Gastroesophageal sphincter (tissue), 3 donors: ENCODE results near the gene AMACR.

Experiments
- EP300 ChIP-seq: sonication (generic); formaldehyde crosslinking; IDR thresholded peaks from one replicate; pipeline ENCODE4 v1.6.1; 2017; ENCODE audit warnings: antibody characterized with exemption, mild to moderate bottlenecking
- POLR2A ChIP-seq, 2 donors: fragments of 450-650 bp; IDR thresholded peaks; one replicate each; pipeline ENCODE4 v1.6.1; 2017; ENCODE audit warnings: antibody characterized with exemption in 2 of 2, mild to moderate bottlenecking in 2 of 2, moderate library complexity in 1 of 2
- POLR2AphosphoS5 ChIP-seq: sonication (generic); formaldehyde crosslinking; IDR thresholded peaks from one replicate; pipeline ENCODE4 v1.6.1; 2017; ENCODE audit warnings: antibody characterized with exemption
- TF ChIP-seq, protein P1 (sequence below), 4 experiments: fragments of 200-600 bp in 2 of 4; fragments of 450-650 bp in 2 of 4; sonication (generic) in 1 of 4; IDR thresholded peaks; one replicate each; pipeline ENCODE4 v1.5.1; 2017 to 2019; ENCODE audit warnings: antibody characterized with exemption in 4 of 4, mild to moderate bottlenecking in 2 of 4, moderate library complexity in 2 of 4

DNA sequence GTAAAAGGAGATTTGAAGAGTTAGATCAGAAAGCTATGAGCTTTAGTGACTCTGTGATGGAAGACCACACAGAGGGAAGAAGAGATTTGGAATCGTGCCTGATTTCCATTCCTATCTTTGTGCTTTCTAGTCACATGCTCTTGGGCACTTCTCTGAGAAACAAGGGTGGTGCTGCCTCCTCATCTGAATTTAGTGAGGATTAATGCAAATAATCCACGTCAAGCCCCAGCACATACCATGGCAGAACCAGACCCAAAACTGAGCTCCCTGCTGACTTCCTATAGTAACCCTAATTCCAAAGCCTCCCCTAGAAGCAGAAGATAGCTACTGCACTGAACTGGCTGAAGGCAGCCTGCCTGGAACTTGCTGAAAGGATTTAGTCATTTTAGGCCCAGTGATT lies 41.0 kb downstream of the AMACR start:
- TF ChIP-seq, protein P1, sequence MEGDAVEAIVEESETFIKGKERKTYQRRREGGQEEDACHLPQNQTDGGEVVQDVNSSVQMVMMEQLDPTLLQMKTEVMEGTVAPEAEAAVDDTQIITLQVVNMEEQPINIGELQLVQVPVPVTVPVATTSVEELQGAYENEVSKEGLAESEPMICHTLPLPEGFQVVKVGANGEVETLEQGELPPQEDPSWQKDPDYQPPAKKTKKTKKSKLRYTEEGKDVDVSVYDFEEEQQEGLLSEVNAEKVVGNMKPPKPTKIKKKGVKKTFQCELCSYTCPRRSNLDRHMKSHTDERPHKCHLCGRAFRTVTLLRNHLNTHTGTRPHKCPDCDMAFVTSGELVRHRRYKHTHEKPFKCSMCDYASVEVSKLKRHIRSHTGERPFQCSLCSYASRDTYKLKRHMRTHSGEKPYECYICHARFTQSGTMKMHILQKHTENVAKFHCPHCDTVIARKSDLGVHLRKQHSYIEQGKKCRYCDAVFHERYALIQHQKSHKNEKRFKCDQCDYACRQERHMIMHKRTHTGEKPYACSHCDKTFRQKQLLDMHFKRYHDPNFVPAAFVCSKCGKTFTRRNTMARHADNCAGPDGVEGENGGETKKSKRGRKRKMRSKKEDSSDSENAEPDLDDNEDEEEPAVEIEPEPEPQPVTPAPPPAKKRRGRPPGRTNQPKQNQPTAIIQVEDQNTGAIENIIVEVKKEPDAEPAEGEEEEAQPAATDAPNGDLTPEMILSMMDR (IDR thresholded peaks at IDR 0.05): no peak
- TF ChIP-seq POLR2AphosphoS5: no peak
- no peak for TF ChIP-seq EP300
- no peak for TF ChIP-seq POLR2A (IDR thresholded peaks at IDR 0.05)
